ENCODE results near the gene PITPNC1. TPM values are rescaled to one million over a fixed set of nuclear protein-coding genes. Genes with fewer than 3 reads are reported as not detected.

Gene PITPNC1
- total RNA-seq, 4 donors from 2014 or later: 4.1 to 45.1 (median 8.7) TPM

DNA sequence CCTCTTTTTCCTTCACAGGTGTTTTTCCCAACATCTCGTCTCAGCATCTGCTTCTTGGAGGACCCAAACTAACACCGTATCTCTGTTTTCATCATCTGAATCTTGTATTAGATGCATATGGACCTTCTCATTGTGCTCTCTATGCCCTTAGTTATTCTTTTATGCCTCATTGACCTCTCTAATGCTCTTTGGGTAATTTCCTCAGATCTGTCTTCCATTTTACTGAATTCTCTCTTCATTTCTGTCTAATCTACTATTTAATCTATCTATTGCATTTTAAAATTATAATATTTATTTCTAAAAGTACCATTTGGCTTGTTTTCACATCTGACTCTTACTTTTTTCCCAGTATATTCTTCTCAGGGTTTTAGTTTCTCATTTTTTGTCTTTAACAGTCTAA is 81.1 kb downstream of the PITPNC1 start:
- no peaks in the 10 kb centered on the region for H3K36me3 ChIP-seq
- no peak for TF ChIP-seq POLR2A (IDR thresholded peaks at IDR 0.05)
- TF ChIP-seq, protein P1, sequence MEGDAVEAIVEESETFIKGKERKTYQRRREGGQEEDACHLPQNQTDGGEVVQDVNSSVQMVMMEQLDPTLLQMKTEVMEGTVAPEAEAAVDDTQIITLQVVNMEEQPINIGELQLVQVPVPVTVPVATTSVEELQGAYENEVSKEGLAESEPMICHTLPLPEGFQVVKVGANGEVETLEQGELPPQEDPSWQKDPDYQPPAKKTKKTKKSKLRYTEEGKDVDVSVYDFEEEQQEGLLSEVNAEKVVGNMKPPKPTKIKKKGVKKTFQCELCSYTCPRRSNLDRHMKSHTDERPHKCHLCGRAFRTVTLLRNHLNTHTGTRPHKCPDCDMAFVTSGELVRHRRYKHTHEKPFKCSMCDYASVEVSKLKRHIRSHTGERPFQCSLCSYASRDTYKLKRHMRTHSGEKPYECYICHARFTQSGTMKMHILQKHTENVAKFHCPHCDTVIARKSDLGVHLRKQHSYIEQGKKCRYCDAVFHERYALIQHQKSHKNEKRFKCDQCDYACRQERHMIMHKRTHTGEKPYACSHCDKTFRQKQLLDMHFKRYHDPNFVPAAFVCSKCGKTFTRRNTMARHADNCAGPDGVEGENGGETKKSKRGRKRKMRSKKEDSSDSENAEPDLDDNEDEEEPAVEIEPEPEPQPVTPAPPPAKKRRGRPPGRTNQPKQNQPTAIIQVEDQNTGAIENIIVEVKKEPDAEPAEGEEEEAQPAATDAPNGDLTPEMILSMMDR (IDR thresholded peaks at IDR 0.05): no peak
- intact Hi-C loops (cut with DNase I; ENCODE audit: low total_unique reads): no loop called here

DNA sequence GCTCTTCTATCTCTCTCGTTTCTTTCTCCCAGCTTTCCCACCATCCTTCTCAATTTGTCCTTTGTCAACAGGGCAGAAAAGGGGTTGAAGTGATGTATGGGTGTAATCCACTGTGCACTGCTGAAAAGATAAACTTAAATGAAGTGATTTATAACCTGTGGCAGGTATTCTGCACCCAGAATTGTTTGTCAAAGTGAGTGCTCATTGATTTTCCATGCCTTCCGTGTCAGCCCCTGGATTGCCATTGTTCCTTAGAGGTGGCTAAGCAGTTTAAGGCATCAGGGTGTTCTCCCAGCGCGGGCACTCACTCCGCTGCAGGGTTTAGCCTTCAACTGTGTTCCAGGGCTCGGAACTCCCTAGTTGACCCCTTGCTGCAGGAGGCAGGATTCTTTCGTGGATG is 82.9 kb downstream of the PITPNC1 start:
- intact Hi-C loops (cut with DNase I; ENCODE audit: low total_unique reads): no loop called here
- H3K27me3 ChIP-seq: no peaks in the 10 kb centered on the region
- H3K27ac ChIP-seq: no peak overlapping the region
- no peaks in the 10 kb centered on the region for H3K36me3 ChIP-seq
- no peaks in the 10 kb centered on the region for H3K4me1 ChIP-seq
- H3K4me3 ChIP-seq: no peak overlapping the region
- TF ChIP-seq POLR2A (IDR thresholded peaks at IDR 0.05): no peak
- TF ChIP-seq, protein P1 (IDR thresholded peaks at IDR 0.05): no peak
- no peak for DNase-seq
- no peaks in the 10 kb centered on the region for H3K9me3 ChIP-seq

More for the DNA sequence above, 81.1 kb downstream of the PITPNC1 start:
- H3K9me3 ChIP-seq: no peaks in the 10 kb centered on the region
- no peak overlapping the region for H3K27ac ChIP-seq
- no peak for DNase-seq
- H3K4me1 ChIP-seq: no peaks in the 10 kb centered on the region
- no peak overlapping the region for H3K4me3 ChIP-seq
- no peaks in the 10 kb centered on the region for H3K27me3 ChIP-seq

DNA sequence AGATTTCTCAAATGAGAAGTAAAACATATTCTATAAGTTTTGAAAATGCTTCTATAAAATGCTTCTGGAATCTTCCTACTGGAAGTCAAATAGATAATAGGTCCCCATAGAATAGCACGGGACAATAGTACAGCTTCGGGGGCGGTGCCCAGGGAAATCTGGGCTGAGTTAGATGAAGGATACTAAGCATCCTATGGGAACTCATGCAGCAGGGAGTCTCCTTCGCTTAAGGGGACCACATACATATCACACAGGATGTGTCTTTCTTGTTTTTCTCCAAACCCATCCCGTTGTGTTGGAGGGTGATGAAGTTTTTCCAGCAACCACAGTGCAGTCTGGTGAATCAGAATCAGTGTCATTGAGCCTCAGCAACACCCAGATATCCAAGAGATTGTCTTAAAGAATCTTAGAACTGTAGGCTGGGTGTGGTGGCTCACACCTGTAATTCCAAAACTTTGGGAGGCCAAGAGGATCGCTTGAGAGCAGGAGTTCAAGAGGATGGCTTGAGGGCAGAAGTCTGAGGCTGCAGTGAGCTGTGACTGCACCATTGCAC is 84.2 kb downstream of the PITPNC1 start:
- no peak for TF ChIP-seq POLR2A (IDR thresholded peaks at IDR 0.05)
- TF ChIP-seq, protein P1 (IDR thresholded peaks at IDR 0.05): no peak
- Histone ChIP-seq H3K27ac (no peak overlapping the region), H3K4me3 (no peak overlapping the region), H3K36me3 (no peaks in the 10 kb centered on the region), H3K27me3 (no peaks in the 10 kb centered on the region), H3K9me3 (no peaks in the 10 kb centered on the region), H3K4me1 (no peaks in the 10 kb centered on the region)
- DNase-seq: no peak
- intact Hi-C loops (cut with DNase I; ENCODE audit: low total_unique reads): no loop called here

DNA sequence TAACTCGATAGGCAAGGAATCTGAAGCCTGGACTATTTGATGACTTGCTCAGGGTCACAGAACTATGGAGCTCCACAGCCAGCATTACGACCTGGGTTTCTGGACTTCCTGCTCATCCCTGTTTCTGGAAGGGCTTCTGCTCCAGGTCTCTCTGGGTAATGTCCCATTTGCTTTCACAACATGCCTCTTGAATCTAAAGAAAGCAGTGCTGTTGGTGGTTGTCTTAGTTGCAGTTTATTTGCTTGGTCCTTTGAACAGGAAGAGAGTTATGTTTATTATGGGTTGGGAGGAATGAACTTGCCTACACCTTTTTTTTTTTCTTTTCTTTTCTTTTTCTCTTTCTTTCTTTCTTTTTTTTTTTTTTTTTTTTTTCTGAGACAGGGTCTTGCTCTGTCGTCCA is 84.8 kb downstream of the PITPNC1 start:
- no peaks in the 10 kb centered on the region for H3K27me3 ChIP-seq
- no peak overlapping the region for H3K27ac ChIP-seq
- H3K4me3 ChIP-seq: no peak overlapping the region
- H3K9me3 ChIP-seq: no peaks in the 10 kb centered on the region
- intact Hi-C loops (cut with DNase I; ENCODE audit: low total_unique reads): no loop called here
- no peaks in the 10 kb centered on the region for H3K36me3 ChIP-seq
- TF ChIP-seq POLR2A (IDR thresholded peaks at IDR 0.05): no peak
- TF ChIP-seq, protein P1 (IDR thresholded peaks at IDR 0.05): no peak
- H3K4me1 ChIP-seq: no peaks in the 10 kb centered on the region
- no peak for DNase-seq

DNA sequence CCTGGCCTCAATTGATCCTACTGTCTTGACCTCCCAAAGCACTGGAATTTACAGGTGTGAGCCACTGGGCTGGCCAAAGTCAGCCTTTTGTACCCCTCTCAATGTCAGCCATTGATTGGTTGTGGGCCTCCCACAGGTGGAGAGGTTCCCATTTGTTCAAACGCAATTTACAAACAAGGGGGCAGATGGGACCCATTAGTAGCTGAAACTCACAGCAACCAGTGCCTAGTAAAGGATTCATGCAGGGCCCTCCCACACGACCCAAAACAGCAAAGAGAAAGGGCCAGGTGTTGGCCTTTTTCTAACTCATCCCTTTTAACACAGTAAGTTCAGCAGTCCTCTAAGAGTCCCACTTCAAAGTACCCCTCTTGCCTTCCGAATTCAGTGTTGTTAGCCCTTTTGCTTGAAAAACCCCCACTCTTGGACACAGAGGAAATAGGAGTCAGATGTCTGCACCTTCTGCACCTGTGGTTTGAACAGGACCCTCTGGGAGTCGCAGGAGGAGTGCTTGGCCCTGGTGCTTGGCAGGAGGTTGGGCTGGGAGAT is 89.2 kb downstream of the PITPNC1 start:
- intact Hi-C loops (cut with DNase I; ENCODE audit: low total_unique reads): no loop called here
- DNase-seq: no peak
- Histone ChIP-seq H3K4me1 (no peaks in the 10 kb centered on the region), H3K4me3 (no peak overlapping the region), H3K9me3 (no peaks in the 10 kb centered on the region), H3K27ac (no peak overlapping the region), H3K27me3 (no peaks in the 10 kb centered on the region), H3K36me3 (no peaks in the 10 kb centered on the region)
- no peak for TF ChIP-seq POLR2A (IDR thresholded peaks at IDR 0.05)
- TF ChIP-seq, protein P1 (IDR thresholded peaks at IDR 0.05): no peak

Data from uterus (tissue), 4 donors.